Activated CD4-positive, CD25-positive, alpha-beta regulatory T cell treated with anti-CD3 and anti-CD28 coated beads, Interleukin-2, amount 50 U/mL, for 24 hours (primary cell): ENCODE data around the gene GIPR.
A peak's percentile ranks its signal among the peaks of the same experiment; 100 is the strongest.
"Not testable (repeated sequence)": the region's sequence is repeated elsewhere in the genome, so short reads cannot be mapped to it uniquely, and the experiment has no call there.

Source experiments
- ATAC-seq, 2 donors: fragments of 150-1000 bp; cut with Tn5 transposase; one replicate each; pipeline ENCODE4 v1.10.0; 2021; ENCODE audit warnings: mild to moderate bottlenecking in 1 of 2, moderate library complexity in 1 of 2

The GIPR gene, protein sequence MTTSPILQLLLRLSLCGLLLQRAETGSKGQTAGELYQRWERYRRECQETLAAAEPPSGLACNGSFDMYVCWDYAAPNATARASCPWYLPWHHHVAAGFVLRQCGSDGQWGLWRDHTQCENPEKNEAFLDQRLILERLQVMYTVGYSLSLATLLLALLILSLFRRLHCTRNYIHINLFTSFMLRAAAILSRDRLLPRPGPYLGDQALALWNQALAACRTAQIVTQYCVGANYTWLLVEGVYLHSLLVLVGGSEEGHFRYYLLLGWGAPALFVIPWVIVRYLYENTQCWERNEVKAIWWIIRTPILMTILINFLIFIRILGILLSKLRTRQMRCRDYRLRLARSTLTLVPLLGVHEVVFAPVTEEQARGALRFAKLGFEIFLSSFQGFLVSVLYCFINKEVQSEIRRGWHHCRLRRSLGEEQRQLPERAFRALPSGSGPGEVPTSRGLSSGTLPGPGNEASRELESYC

DNA sequence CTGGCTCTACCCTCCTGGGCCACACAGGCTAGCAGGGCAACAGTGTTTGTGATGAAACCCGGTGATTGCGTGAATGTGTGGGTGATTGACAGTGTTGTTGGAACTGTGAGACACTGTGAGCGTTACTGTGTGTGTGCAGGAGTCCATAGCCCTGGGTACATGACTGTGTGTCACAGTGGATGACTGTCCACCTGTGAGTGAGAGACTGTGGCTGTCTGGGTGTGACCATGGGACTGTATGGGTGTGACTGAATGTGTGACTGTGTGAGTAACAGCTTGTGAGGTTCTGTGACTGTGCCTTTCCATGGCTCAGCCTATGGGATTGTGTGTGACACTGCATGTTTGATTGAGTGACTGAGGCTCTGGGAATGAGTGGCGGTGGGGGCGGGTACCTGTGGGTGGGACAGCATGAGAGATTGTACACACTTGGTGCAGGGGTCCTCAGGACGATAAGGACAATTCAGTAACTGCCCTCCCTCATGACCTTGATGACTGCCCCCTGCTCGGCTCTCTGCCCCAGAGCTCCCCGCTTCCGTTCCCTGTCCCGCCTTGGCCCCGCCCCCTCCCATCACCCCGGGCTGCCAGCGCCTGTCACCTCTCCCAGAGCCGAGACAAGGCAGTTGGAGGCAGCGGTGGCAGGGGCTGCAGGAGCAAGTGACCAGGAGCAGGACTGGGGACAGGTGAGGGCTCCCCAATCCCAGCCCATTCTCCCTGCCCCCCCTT, at the start of gene GIPR:
Gene GIPR, plus strand, starts transcription at position 602 of the 722 bp plus-strand sequence. CDS start 1,300 bp downstream, outside the sequence.
- ATAC-seq, result peak; percentile 97 to 98

GRCh38 chr19:45621389-45621788, 46.6 kb upstream of the GIPR start:
- no peak for ATAC-seq

- no peak for ATAC-seq
Observed at GRCh38 chr19:45621976-45622503, 46.0 kb upstream of the GIPR start.

DNA sequence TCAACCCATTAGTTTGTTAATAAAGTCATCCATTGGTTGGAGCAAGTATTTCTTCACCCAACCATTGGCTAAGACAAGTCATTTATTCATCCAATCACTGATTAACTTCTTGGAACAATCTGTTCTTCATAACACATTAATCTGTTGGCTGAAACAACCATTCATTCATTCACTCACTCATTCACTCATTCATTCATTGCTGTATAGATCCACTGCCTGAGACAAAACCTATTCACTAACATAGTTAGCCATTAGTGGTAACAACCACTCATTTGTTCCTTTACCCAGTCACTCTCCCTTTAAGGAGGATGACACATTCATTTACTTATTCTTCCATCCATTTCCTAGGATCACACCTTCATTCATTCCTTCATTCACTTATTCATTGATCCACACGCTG, 44.0 kb upstream of the GIPR start:
- ATAC-seq, result no peak

- not testable (repeated sequence) for ATAC-seq
Observed at GRCh38 chr19:45628219-45628618, 39.8 kb upstream of the GIPR start.

GRCh38 chr19:45629704-45630103, 38.3 kb upstream of the GIPR start:
- ATAC-seq, result no peak

DNA sequence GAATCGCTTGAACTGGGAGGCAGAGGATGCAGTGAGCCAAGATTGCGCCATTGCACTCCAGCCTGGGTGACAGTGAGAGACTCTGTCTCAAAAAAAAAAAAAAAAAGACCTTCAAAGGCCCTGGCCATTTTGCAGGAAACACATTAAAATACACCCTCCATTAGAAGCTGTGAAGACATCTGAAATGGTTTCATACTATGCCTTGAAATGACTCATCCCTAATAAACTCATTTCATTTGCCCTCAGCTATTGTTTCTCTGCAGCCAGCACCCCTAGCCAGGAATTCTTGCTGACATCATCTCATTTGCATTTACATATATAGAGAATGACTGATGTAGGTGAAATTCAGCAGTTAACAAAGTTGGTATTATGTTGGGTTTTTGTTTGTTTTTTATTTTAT, 37.6 kb upstream of the GIPR start:
- peak; percentile 96 to 98 for ATAC-seq

GRCh38 chr19:45632468-45633196, 35.4 kb upstream of the GIPR start:
- ATAC-seq, result peak in 1 of 2 donors; percentile 28

DNA sequence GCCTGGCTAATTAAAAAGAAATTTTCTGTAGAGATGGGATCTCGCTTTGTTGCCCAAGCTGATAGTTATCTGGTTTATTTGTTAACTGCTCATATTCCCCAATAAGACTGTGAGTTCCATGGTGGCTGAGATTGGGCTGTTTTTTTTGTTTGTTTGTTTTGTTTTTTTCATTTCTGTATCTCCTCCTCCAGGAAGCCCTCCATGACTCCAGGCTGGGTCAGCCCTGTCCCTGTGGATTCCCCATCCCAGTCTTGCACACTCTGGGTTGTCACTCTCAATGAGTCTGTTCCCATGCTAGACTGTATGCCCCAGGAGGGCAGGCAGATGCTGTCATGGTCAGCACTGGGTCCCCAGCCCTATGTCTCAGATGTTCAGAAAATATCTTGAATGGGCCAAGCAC, 31.7 kb upstream of the GIPR start:
- ATAC-seq, result no peak

- no peak for ATAC-seq
Observed at GRCh38 chr19:45636902-45637301, 31.1 kb upstream of the GIPR start.

DNA sequence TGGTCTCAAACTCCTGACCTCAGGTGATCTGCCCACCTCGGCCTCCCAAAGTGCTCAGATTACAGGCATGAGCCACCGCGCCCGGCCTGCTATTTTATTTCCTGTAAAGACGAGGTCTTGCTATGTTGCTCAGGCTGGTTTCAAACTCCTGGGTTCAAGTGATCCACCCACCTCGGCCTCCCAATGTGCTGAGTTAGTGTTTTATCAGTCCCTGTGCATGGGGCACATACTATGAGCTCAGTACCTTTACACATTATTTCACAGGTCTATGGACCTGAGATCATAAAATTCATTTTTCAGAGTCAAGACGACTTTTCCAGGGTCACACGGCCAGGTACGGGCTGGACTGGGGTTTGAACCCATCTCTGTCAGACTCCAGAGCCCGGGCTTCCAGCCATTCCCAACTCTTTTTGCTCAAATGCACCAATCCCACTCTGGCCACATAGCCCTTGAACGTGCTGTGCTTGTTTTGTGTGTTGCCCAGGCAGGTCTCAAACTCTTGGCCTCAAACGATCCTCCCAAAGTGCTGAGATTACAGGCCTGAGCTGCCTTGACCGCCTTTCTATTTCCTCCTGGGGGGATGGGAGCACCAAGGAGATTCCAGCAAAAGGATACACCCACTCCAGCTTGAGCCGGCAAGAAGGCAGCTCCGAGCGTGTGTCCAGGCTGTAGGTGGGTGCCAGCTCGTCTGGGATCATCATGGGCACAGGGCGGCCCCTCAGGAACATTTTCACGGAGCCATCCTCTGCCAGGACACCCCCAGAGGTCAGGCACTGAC, 29.9 kb upstream of the GIPR start:
- no peak for ATAC-seq

DNA sequence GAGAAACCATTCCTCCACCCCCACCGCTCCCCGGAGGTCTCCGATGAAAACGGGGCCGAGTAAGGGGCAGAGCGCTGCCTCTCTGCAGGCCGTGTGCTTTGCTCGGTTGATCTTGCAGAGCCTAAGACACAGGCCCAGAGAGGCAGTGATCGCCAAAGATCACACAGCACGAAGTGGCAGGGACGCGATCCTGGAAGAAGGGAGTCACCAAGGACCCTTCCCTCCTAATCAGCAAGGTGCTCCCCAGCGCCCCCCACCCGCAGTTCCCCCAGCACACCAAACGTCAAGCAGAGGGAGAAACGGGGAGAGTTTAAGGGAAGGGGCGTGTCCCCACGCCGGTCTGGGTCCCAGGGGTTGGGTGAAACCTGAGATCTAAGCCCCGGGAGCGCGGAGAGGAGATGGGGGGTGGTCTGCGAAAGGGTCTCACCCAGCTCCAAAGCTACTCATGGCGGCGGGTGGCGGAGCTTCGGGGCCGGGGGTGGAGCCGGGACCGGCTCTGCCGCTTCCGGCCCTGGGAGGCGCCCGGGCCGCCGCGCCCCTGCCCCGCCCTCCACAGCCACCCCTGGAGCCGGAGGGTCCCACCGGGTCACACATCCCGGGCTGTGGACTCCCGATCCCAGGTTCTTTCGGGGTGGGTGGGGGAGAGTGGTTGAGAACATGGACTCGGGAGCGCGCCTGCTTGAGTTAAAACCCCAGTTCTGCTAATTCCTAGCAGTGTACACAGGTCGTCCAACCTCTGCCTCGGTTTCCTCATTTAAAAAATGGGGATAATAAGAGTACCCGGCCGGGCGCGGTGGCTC, 28.9 kb upstream of the GIPR start, which contains the start of gene EML2:
Gene EML2, minus strand, starts transcription at position 468 of the 800 bp plus-strand sequence. Its CDS starts 21 bp downstream, at position 447.
- ATAC-seq, result no peak

GRCh38 chr19:45640849-45641273, 27.2 kb upstream of the GIPR start:
- no peak for ATAC-seq

DNA sequence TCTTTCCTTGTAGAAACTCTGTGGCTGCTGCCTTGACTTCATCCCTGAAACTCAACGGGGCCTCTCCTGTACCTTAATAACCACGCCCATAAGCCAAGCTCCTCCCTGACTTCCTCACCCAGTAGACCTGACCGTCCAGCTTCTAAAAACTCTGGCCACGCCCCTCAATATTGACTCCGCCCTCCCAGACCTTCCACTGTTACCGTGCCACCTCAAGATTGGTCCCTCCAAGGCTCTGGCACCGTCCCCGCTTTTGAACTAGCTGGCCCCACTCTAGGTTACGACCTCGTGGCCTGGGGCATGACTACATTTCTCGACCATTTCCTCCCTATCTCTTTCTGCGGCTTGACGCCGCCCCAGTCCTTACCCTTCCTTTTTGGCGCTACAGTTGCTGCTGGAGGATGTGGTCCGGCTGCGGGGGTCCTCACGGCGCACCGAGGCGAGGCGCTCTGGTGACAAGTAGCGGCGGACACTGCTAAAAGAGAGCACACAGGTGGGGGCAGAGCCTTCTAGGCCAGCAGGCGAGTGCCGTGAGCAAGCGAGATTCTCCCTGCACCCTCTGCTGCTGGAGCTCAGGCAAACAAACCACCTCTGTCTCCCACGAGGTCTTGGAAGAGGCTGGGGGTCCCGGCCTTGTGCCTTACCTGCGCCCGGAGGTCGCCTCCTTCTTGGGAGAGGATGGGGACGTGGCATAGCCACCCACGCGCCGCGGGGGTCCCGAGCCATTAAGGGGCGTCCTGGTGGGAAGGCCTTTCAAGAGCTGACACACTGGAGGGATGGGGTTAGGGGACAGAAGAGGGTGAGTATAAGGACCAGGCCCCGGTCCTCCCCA, 26.5 kb upstream of the GIPR start:
- ATAC-seq, result peak; percentile 29 to 33

DNA sequence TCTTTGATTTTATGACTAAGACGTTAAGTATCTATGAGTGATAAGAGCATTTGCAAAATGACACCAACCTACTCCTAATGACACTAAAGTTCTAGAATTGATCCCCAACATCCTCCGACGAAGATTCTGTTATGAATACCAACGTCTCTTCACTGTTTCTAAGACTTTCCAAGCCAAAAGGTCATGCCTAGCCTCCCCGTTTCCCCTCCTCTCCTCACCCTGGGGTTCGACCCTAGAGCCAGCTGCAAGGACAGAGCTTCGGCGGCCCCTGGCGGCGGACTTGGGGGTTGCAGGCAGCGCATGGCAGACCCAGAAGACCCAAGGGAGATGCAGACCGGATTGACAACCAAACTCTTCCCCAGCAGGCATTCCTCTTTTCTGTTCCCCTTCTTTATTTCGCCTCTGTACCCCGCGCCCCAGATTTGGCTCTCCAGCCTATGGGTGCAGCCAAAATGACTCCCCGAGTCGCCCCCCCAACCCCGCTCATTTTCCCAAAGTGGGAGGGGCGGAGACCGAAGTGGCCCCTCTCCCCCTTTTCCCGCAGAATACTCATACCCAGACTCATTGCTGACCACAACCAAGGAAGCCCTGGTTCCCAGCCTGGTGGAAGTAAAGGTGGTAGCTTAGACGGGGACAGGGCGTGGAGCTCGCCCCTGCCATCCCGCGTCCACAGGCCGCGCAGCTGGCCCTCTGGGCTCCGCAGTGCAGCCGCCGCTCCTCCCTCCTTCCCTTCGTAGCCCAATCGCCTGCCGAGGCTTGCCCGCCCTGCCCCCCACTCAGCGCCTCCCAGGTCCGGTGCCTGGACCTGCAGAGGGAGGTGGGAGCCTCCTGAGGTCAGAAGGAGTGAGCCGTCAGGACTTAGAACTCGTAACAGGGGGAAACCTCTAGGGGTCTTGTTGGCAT, 24.7 kb upstream of the GIPR start:
- ATAC-seq, result peak; percentile 63 to 65

DNA sequence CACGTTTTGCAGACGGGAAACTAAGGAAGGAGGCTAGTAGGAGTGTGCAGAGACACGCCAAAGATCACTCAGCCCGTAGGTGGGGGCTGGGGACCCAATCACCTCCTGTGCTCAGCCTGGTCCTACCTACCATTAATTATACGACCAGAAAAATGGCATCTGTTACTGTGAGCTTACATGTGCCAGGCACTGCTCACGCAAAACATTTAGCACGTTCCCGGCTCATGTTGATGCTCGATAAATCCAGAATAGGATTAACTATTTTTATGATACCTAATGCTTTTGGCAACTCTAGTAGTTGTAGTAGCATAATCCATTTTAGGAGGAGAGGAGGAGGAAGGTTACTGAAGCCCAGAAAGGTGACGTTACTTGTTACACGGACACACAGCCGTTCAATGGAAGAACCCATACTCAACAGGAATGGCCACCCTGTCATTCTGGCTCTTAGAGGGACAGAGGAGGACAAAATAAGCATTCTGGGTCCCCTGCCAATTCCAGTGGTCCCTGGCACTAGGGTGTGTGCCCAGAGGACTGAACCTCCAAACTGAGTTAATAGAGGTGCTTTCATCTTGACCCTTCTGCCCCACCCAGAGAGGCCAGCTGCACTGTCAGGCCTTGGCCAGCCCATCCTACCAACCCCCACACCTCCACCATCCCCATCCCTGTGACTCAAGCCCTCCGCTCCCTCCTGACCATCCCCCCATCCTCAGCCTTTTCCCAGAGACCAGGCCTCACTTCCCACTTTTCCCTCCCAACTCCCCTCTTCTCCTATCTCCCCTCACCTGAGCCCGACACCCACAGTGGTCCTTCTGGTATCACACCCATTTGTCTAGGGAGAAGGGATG, 23.9 kb upstream of the GIPR start:
- ATAC-seq, result no peak

- ATAC-seq, result no peak
Observed at GRCh38 chr19:45645068-45645630, 22.9 kb upstream of the GIPR start.
